ENCODE results near the gene LHFPL6. TPM values are rescaled to one million over a fixed set of nuclear protein-coding genes. Genes with fewer than 3 reads are reported as not detected.

LHFPL6 gene
- total and polyA plus RNA-seq, 4 donors = 22.7 to 115 (median 36.1) TPM

DNA sequence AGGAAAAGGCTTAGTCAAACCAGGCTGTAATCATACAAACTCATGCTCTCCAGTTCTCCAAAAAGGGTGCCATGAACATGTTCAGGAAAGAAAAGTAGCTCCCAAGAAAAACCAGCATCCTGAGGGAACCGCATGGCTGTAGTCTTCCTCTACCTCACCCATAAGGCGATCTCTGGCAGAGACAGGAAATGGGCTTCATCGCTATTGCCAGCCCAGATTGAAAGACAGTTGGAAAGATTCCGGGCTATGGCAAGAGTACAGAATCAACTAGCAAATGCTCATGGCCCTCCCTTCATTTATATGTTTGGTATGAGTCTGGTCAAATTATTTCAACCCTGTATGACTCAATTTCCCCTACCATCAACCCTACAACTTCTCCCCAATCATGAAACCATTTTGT is 140.1 kb downstream of the LHFPL6 start:
- Histone ChIP-seq H3K4me1 (ENCODE audit: control insufficient read depth in 5 of 5, insufficient read depth in 5 of 5, low read length in 5 of 5) (peaks cover 2 to 30% (median 11%) of the 10 kb centered on the region in 5 donors), H3K27ac (ENCODE audit: low read depth in 1 of 2, low read length in 1 of 2) (peak overlapping the region; percentile 1 to 68), H3K9ac (ENCODE audit: insufficient read depth in 1 of 2, low read length in 2 of 2) (no peak overlapping the region), H3K9me3 (ENCODE audit: control insufficient read depth in 4 of 4, insufficient read depth in 3 of 4, low read length in 3 of 4) (no peaks in the 10 kb centered on the region), H3K27me3 (ENCODE audit: control insufficient read depth in 3 of 3, insufficient read depth in 3 of 3, low read length in 2 of 3) (no peaks in the 10 kb centered on the region), H3K4me3 (no peak overlapping the region), H3K36me3 (ENCODE audit: control insufficient read depth in 4 of 4, insufficient read depth in 4 of 4, low read length in 4 of 4) (peaks cover 0 to 5% (median 0%) of the 10 kb centered on the region in 4 donors)
- TF ChIP-seq, protein P1, sequence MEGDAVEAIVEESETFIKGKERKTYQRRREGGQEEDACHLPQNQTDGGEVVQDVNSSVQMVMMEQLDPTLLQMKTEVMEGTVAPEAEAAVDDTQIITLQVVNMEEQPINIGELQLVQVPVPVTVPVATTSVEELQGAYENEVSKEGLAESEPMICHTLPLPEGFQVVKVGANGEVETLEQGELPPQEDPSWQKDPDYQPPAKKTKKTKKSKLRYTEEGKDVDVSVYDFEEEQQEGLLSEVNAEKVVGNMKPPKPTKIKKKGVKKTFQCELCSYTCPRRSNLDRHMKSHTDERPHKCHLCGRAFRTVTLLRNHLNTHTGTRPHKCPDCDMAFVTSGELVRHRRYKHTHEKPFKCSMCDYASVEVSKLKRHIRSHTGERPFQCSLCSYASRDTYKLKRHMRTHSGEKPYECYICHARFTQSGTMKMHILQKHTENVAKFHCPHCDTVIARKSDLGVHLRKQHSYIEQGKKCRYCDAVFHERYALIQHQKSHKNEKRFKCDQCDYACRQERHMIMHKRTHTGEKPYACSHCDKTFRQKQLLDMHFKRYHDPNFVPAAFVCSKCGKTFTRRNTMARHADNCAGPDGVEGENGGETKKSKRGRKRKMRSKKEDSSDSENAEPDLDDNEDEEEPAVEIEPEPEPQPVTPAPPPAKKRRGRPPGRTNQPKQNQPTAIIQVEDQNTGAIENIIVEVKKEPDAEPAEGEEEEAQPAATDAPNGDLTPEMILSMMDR (IDR thresholded peaks at IDR 0.05; ENCODE audit: control extremely low read depth, extremely low read depth) = no peak
- ATAC-seq (ENCODE audit: insufficient read depth, low FRiP score) (no peak), DNase-seq (no peak)
- WGBS, 2 donors = 83 to 94% methylated on average over 4 of the region's 4 CpGs

DNA sequence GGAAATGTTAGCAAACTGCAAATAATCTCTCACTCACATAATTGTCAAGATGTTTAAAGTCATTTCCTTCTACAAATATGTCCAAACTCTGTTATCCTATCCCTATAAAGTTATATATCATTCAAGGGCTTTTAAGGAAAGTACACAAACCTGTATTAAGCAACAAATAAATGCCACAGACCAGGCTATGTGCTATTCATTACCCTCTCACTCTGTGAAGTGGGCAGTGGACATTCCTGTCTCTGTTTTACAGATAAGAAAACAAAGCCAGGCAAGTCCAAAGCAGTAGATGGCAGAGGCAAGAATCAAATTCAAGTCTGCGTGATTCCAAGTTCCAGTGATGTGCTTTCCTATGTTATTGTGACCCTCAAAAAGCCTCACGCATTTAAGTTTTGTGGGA is 140.6 kb downstream of the LHFPL6 start:
- DNase-seq = peak; percentile 27 to 76 (median 69)

DNA sequence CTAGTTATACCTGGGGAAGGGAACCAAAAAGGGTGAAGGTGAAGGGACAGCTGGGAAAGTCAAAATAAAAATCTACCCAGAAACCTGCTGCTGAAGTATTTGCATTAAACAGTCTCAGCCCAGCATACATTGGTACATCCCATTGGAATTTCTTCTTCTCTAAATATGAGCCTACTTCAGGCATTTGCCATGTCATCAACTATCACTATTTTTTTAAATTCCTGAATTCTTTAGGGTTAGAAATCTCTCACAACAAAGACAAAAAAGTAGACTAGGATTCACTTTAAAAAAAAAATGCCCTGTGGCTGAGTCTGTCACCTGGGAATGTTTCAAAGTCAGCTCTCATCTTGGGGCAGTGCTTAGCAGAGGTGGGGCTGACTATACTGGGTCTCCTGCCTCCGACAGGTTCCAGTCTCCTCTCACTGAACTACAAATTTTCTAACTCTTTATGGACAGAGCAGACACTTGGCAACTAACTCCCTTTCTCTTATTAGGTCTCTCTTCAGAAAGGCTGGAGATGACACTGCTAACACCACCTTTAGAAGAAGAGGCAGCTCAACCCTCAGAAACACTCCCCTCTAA is 141.2 kb downstream of the LHFPL6 start:
- Histone ChIP-seq H3K36me3 (ENCODE audit: control insufficient read depth in 4 of 4, insufficient read depth in 4 of 4, low read length in 4 of 4) (peaks cover 0 to 5% (median 0%) of the 10 kb centered on the region in 4 donors), H3K9me3 (ENCODE audit: control insufficient read depth in 4 of 4, insufficient read depth in 3 of 4, low read length in 3 of 4) (peaks cover 0 to 2% (median 0%) of the 10 kb centered on the region in 4 donors), H3K4me1 (ENCODE audit: control insufficient read depth in 5 of 5, insufficient read depth in 5 of 5, low read length in 5 of 5) (peaks cover 2 to 23% (median 11%) of the 10 kb centered on the region in 5 donors), H3K9ac (ENCODE audit: insufficient read depth in 1 of 2, low read length in 2 of 2) (peak overlapping the region in 1 of 2 donors; percentile 7), H3K4me3 (no peak overlapping the region), H3K27me3 (ENCODE audit: control insufficient read depth in 3 of 3, insufficient read depth in 3 of 3, low read length in 2 of 3) (no peaks in the 10 kb centered on the region), H3K27ac (ENCODE audit: low read depth in 1 of 2, low read length in 1 of 2) (peak overlapping the region in 1 of 2 donors; percentile 68)
- WGBS, 2 donors = 67 to 79% methylated on average over 1 of the region's 1 CpG
- no peak for DNase-seq
- peak; percentile 50 for ATAC-seq (ENCODE audit: insufficient read depth, low FRiP score)
- TF ChIP-seq, protein P1 (IDR thresholded peaks at IDR 0.05; ENCODE audit: control extremely low read depth, extremely low read depth) = no peak

More for the DNA sequence above, 140.6 kb downstream of the LHFPL6 start:
- ATAC-seq (ENCODE audit: insufficient read depth, low FRiP score) = peak; percentile 82
- H3K4me3 ChIP-seq = no peak overlapping the region
- 59 to 66% methylated on average over 2 of the region's 2 CpGs for WGBS, 2 donors
- H3K27ac ChIP-seq (ENCODE audit: low read depth in 1 of 2, low read length in 1 of 2) = peak overlapping the region; percentile 1 to 68
- H3K36me3 ChIP-seq (ENCODE audit: control insufficient read depth in 4 of 4, insufficient read depth in 4 of 4, low read length in 4 of 4) = peaks cover 0 to 5% (median 0%) of the 10 kb centered on the region in 4 donors
- no peaks in the 10 kb centered on the region for H3K9me3 ChIP-seq (ENCODE audit: control insufficient read depth in 4 of 4, insufficient read depth in 3 of 4, low read length in 3 of 4)
- H3K9ac ChIP-seq (ENCODE audit: insufficient read depth in 1 of 2, low read length in 2 of 2) = no peak overlapping the region
- TF ChIP-seq, protein P1 (IDR thresholded peaks at IDR 0.05; ENCODE audit: control extremely low read depth, extremely low read depth) = no peak
- H3K27me3 ChIP-seq (ENCODE audit: control insufficient read depth in 3 of 3, insufficient read depth in 3 of 3, low read length in 2 of 3) = no peaks in the 10 kb centered on the region
- H3K4me1 ChIP-seq (ENCODE audit: control insufficient read depth in 5 of 5, insufficient read depth in 5 of 5, low read length in 5 of 5) = peaks cover 2 to 27% (median 11%) of the 10 kb centered on the region in 5 donors

Data from lung (tissue), 12 donors.